ENCODE data around the gene SRGAP1. TPM values are rescaled to one million over a fixed set of nuclear protein-coding genes. Genes with fewer than 3 reads are reported as not detected.

The SRGAP1 gene
- total RNA-seq, 1 experiment from 2014 or later = 26.8 TPM

DNA sequence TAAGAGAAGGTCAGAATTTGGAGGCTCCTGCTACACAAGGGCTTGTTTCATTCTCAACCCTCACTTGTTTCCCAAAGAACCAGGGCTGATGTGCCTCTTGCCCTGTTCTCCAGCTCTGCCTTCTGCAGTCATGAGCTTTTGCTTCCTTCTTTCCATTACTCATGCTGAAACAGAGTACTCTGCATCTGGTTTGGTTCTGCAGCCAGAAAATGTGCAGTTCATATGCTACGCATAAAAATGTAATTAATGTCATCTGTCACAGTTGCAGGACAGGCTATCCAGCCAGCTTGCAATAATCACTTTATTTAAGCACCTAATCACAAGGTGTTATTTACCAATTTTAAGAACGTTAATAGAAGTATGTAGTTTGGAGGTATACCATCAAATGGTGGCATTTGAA is 150.2 kb downstream of the SRGAP1 start:
- DNase-seq (ENCODE audit: low read depth, low spot score) = no peak
- Histone ChIP-seq H3K9me3 (ENCODE audit: control insufficient read depth, insufficient read depth, low read depth, low read length) (no peaks in the 10 kb centered on the region), H3K4me3 (ENCODE audit: low read depth in 2 of 2, low read length in 2 of 2) (no peak overlapping the region), H3K4me1 (ENCODE audit: control insufficient read depth, insufficient read depth, low read length) (no peaks in the 10 kb centered on the region), H3K36me3 (ENCODE audit: control insufficient read depth, insufficient read depth, low read length) (peaks cover 15% of the 10 kb centered on the region), H3K27ac (ENCODE audit: low read length) (no peak overlapping the region), H3K27me3 (ENCODE audit: control insufficient read depth, insufficient read depth, low read length) (no peaks in the 10 kb centered on the region)
- POLR2A ChIA-PET = no interaction called here
- CTCF ChIA-PET = no interaction called here
- in situ Hi-C loops (cut with HindIII; ENCODE audit: low pct_unique_long_range_greater_than_20kb, low sequenced_read_pairs) (no loop called here), intact Hi-C loops (cut with micrococcal nuclease; ENCODE audit: unreplicated experiment) (no loop called here)
- ATAC-seq = no peak
- no TSS peak for BruUV-seq (replicated peaks)
- TF ChIP-seq, protein P1, sequence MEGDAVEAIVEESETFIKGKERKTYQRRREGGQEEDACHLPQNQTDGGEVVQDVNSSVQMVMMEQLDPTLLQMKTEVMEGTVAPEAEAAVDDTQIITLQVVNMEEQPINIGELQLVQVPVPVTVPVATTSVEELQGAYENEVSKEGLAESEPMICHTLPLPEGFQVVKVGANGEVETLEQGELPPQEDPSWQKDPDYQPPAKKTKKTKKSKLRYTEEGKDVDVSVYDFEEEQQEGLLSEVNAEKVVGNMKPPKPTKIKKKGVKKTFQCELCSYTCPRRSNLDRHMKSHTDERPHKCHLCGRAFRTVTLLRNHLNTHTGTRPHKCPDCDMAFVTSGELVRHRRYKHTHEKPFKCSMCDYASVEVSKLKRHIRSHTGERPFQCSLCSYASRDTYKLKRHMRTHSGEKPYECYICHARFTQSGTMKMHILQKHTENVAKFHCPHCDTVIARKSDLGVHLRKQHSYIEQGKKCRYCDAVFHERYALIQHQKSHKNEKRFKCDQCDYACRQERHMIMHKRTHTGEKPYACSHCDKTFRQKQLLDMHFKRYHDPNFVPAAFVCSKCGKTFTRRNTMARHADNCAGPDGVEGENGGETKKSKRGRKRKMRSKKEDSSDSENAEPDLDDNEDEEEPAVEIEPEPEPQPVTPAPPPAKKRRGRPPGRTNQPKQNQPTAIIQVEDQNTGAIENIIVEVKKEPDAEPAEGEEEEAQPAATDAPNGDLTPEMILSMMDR (IDR thresholded peaks at IDR 0.05) = no peak
- TF ChIP-seq SIN3A (IDR thresholded peaks at IDR 0.05; ENCODE audit: borderline replicate concordance, insufficient read depth, low read depth, low read length) (no peak), TCF7L2 (IDR thresholded peaks at IDR 0.05; ENCODE audit: low read depth, low read length) (no peak), REST (IDR thresholded peaks at IDR 0.05; ENCODE audit: insufficient read depth in 1 of 2, low read depth in 2 of 2, low read length in 1 of 2) (no peak), POLR2AphosphoS5 (IDR thresholded peaks at IDR 0.05; ENCODE audit: low read depth, low read length) (no peak)

DNA sequence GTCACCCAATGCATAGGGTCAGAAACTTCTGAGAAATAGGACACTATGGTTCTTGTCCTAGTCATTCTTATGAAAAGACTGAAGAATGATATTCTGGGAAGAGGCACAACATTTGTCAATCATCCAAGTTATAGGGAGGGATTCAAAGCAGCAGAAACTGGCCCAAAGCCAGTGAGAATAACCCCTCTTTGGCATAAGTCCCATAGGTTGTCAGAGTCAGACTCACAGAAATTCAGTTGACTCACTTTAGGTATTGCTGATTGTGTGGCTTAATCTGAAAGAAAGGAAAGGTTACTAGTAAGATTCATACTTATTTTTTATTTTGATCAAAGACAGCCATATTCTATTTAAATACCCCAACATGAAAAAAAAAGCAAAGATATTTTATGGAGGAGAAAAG is 151.0 kb downstream of the SRGAP1 start:
- H3K36me3 ChIP-seq (ENCODE audit: control insufficient read depth, insufficient read depth, low read length) = peaks cover 15% of the 10 kb centered on the region
- POLR2A ChIA-PET = no interaction called here
- BruUV-seq (replicated peaks) = no TSS peak
- no peak for DNase-seq (ENCODE audit: low read depth, low spot score)
- in situ Hi-C loops (cut with HindIII; ENCODE audit: low pct_unique_long_range_greater_than_20kb, low sequenced_read_pairs) (no loop called here), intact Hi-C loops (cut with micrococcal nuclease; ENCODE audit: unreplicated experiment) (no loop called here)
- H3K9me3 ChIP-seq (ENCODE audit: control insufficient read depth, insufficient read depth, low read depth, low read length) = no peaks in the 10 kb centered on the region
- TF ChIP-seq TCF7L2 (IDR thresholded peaks at IDR 0.05; ENCODE audit: low read depth, low read length) = no peak
- no peak for TF ChIP-seq POLR2AphosphoS5 (IDR thresholded peaks at IDR 0.05; ENCODE audit: low read depth, low read length)
- no peak for TF ChIP-seq SIN3A (IDR thresholded peaks at IDR 0.05; ENCODE audit: borderline replicate concordance, insufficient read depth, low read depth, low read length)
- TF ChIP-seq REST (IDR thresholded peaks at IDR 0.05; ENCODE audit: insufficient read depth in 1 of 2, low read depth in 2 of 2, low read length in 1 of 2) = no peak
- TF ChIP-seq, protein P1 (IDR thresholded peaks at IDR 0.05) = no peak
- CTCF ChIA-PET = no interaction called here
- H3K27ac ChIP-seq (ENCODE audit: low read length) = no peak overlapping the region
- ATAC-seq = no peak
- H3K4me3 ChIP-seq (ENCODE audit: low read depth in 2 of 2, low read length in 2 of 2) = no peak overlapping the region
- no peaks in the 10 kb centered on the region for H3K27me3 ChIP-seq (ENCODE audit: control insufficient read depth, insufficient read depth, low read length)
- no peaks in the 10 kb centered on the region for H3K4me1 ChIP-seq (ENCODE audit: control insufficient read depth, insufficient read depth, low read length)
